NOMO-1 treated with dmso at 0.1 percent for 144 hours (cell line): Measurements from ENCODE around the gene KBTBD4.
"Not testable (repeated sequence)": the region's sequence is repeated elsewhere in the genome, so short reads cannot be mapped to it uniquely, and the experiment has no call there.

ENCODE experiments used
- DNase-seq: peaks from one replicate; lab custom pipeline; 2025; ENCODE audit not compliant: unreplicated experiment; lab: John Stamatoyannopoulos, UW

The KBTBD4 gene

DNA sequence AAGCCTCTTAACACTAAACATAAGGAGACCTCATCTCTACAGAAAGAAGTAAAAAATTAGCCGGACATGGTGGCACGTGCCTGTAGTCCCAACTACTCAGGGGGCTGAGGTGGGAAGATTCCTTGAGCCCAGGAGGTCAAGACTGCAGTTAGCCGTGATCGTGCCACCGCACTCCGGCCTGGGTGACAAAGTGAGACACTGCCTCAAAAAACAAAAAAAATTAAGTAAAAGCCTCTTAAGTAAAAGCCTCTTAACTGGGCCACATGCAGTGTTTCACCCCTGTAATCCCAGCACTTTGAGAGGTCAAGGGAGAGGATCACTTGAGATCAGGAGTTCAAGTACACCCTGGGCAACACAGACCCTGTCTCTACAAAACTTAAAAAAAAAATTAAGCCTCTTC, 51.6 kb downstream of the KBTBD4 start:
- DNase-seq = no peak

DNA sequence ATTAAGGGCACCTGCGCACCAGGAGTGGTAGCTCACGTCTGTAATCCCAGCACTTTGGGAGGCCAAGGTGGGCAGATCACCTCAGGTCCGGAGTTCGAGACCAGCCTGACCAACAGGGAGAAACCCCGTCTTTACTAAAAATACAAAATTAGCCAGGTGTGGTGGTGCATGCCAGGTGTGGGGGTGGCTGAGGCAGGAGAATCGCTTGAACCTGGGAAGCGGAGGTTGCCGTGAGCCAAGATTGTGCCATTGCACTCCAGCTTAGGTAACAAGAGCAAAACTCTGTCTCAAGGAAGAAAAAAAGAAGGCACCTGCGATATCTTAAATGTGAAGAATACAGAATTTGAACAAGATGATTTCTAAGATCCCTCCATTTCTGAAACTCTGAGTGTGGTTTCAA, 52.7 kb downstream of the KBTBD4 start:
- not testable (repeated sequence) for DNase-seq

- no peak for DNase-seq
Observed at GRCh38 chr11:47524291-47524874, 54.4 kb downstream of the KBTBD4 start.

- no peak for DNase-seq
Observed at GRCh38 chr11:47523490-47524225, 55.1 kb downstream of the KBTBD4 start.
